GM18507 (cell line): ENCODE results near the gene RMDN3.
A peak's percentile ranks its signal among the peaks of the same experiment; 100 is the strongest.

Experiments used
- DNase-seq: peaks from one replicate; pipeline ENCODE4 v3.0.0; 2011; ENCODE audit warnings: low read depth; ENCODE audit not compliant: insufficient read length; ENCODE audit errors: extremely low spot score
- FAIRE-seq: peaks from 2 replicates; lab custom pipeline; 2011; peaks lifted over from hg19 to GRCh38; lab: Jason Lieb, UNC

RMDN3 gene

GRCh38 chr15:40775007-40775406, 20.0 kb upstream of the RMDN3 start:
- no peak for FAIRE-seq
- DNase-seq, result no peak

- DNase-seq (no peak), FAIRE-seq (no peak)
Measured at GRCh38 chr15:40773902-40774301, 18.8 kb upstream of the RMDN3 start.

- no peak for FAIRE-seq
- DNase-seq, result no peak
Measured at GRCh38 chr15:40773496-40773895, 18.4 kb upstream of the RMDN3 start.

- DNase-seq (no peak), FAIRE-seq (no peak)
Measured at GRCh38 chr15:40772014-40772413, 17.0 kb upstream of the RMDN3 start.

GRCh38 chr15:40771242-40771641, 16.2 kb upstream of the RMDN3 start:
- FAIRE-seq, result no peak

GRCh38 chr15:40770147-40770721, 15.2 kb upstream of the RMDN3 start:
- FAIRE-seq, result no peak
- no peak for DNase-seq

More at GRCh38 chr15:40771242-40771641, 16.2 kb upstream of the RMDN3 start:
- DNase-seq, result no peak

- DNase-seq (peak; percentile 25), FAIRE-seq (peak; percentile 59)
Measured at GRCh38 chr15:40769274-40770146, 14.5 kb upstream of the RMDN3 start, which contains the start of gene C15orf62. TSS of gene C15orf62 (plus strand) at chr15:40769980. CDS start at chr15:40770496, 516 bp downstream.

- FAIRE-seq, result no peak
- DNase-seq, result no peak
Measured at GRCh38 chr15:40768521-40769273, 13.6 kb upstream of the RMDN3 start.

- DNase-seq, result no peak
- FAIRE-seq, result no peak
Measured at GRCh38 chr15:40767838-40768500, 12.9 kb upstream of the RMDN3 start.

- no peak for DNase-seq
- FAIRE-seq, result no peak
Measured at GRCh38 chr15:40766906-40767837, 12.1 kb upstream of the RMDN3 start.

- FAIRE-seq (no peak), DNase-seq (no peak)
Measured at GRCh38 chr15:40766194-40766815, 11.3 kb upstream of the RMDN3 start.

- FAIRE-seq (no peak), DNase-seq (no peak)
Measured at GRCh38 chr15:40764629-40765103, 9.6 kb upstream of the RMDN3 start.

- DNase-seq, result peak; percentile 65
- peak; percentile 44 for FAIRE-seq
Measured at GRCh38 chr15:40763801-40764628, 9.0 kb upstream of the RMDN3 start, which contains the start of gene GCHFR. TSS of gene GCHFR (plus strand) at chr15:40764068. CDS start at chr15:40764181, 113 bp downstream.

- no peak for FAIRE-seq
- peak; percentile 33 for DNase-seq
Measured at GRCh38 chr15:40762919-40763800, 8.1 kb upstream of the RMDN3 start.

- DNase-seq, result no peak
- FAIRE-seq, result no peak
Measured at GRCh38 chr15:40759961-40760360, 4.9 kb upstream of the RMDN3 start.

GRCh38 chr15:40756938-40757337, 1.9 kb upstream of the RMDN3 start:
- FAIRE-seq (no peak), DNase-seq (no peak)
